HG03432 (cell line): ENCODE results near the gene SMIM24.

Experiments
- ATAC-seq: cut with Tn5 transposase; IDR thresholded peaks from one replicate; pipeline ENCODE4 v1.9.1; 2021; ENCODE audit warnings: mild to moderate bottlenecking, moderate library complexity; ENCODE audit not compliant: unreplicated experiment

Gene SMIM24

DNA sequence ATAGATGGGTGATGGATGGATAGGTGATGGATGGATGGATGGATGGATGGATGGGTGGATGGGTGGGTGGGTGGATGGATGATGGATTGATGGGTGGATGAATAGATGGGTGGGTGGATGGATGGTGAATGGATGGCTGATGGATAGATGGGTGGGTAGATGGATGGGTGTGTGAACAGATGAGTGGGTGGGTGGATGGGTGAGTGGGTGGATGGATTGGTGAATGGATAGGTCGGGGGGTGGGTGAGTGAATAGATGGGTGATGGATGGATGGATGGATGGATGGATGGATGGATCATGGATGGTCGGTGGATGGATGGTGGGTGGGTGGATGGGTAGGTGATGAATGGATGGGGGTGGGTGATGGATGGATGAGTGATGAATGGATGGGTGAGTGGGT is 3.5 kb downstream of the SMIM24 start:
- no peak for ATAC-seq

DNA sequence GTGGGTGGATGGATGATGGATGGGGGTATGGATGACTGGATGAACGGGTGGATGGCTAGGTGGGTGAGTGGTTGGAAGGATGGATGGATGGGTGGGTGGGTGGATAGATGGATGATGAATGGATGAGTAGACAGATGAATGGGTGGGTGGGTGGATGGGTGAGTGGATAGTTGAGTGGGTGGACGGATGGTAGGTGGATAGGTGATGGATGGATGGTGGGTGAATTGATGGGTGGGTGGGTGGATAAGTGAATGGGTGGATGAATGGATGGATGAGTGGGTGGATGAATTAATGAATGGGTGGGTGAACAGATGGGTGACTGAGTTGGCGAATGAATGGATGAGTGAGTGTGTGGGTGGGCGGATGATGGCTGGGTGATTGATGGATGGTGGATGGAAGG is 4.9 kb downstream of the SMIM24 start:
- ATAC-seq, result no peak

DNA sequence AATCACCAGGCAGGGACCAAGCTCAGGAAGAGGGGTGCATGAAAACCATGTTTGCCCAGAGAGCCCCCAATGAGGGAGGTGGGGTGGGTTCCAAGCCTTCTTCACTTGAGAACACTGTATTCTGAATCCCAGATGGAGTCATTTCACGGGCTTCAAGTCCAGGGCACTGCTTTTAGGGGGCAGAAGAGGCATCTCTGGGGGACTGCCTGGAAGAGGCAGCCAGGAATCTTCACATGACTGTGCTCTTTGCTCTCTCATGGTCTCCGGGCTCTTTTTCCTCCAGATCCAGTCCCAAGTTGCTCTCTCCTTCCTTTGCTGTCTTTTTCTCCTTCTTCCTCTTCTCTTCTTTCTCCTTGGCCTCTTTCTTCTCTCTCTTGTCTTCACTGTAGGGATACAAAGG is 5.7 kb downstream of the SMIM24 start:
- no peak for ATAC-seq

DNA sequence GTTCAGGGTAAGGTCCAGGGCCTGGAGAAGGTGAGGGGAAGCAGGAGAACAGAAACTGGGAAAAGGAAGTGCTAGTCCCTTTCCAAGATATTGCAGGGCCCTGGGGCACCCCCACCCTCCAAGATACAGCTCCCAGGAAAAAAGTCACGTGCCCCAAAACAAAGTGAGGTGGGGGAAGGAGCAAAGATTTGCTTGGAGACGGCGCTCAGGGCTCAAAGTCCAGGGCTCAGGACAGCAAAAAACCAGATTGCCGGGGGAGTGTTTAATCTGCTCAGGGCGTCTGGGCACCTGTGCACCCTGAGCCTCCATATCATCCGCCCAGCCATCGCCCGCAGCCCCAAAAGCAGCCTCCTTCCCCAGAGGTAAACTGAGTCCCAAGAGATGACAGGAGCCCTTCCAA is 6.3 kb downstream of the SMIM24 start:
- ATAC-seq, result no peak

DNA sequence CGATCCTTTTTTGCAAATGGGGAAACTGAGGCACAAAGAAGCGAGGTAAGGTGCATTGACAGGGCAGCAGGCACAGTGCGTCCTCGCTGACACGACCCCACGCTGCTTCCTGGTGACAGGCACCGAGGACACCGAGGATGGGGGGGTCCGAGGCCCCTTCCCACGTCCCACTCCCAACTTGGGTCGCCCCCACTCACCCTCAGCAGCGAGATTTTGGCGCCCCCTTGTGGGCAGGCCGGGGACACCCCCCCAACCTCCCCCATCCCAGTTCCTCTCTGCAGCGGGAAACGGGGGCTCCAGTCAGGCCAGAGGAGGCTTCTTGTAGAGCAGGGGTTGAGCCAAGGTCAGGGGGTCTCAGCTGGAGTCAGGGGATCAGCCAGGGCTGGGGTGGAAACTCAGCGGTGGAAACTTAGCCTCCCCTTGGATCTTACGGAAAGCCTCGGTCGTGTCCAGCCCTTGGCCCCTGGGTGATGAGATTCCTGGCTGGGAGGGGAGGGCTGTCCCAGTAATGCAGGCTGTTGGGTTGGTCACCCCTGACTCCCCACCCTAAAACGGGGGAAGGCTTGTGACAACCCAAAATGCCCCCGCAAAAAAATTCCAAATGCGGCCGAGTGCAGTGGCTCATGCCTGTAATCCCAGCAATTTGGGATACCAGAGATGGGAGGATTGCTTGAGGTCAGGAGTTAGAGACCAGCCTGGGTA is 8.2 kb downstream of the SMIM24 start:
- no peak for ATAC-seq

DNA sequence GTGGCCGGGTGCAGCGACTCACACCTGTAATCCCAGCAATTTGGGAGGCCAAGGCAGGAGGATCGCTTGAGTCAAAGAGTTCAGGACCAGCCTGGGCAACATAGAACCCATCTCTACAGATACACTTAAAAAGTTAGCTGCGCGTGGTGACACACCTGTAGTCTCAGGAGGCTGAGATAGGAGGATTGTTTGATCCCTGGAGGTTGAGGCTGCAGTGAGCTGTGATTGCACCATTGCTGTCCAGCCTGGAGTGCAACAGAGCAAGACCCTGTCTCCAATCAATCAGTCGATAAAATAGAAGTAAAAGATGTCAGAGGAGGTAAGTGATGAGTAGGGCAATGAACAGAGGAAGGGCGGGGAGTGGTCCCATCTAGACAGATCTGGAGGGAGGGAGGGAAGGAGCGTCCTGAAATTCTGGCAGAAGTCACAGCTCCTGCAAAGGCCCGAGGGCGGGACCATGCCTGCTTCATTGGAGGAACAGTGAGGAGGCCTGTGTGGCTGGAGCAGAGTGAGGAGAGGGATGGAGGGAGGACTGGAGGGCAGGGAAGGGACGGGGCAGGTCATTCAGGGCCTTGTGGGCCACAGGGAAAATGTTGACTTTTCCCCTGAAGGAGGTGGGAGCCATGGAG is 9.7 kb downstream of the SMIM24 start:
- ATAC-seq, result no peak

DNA sequence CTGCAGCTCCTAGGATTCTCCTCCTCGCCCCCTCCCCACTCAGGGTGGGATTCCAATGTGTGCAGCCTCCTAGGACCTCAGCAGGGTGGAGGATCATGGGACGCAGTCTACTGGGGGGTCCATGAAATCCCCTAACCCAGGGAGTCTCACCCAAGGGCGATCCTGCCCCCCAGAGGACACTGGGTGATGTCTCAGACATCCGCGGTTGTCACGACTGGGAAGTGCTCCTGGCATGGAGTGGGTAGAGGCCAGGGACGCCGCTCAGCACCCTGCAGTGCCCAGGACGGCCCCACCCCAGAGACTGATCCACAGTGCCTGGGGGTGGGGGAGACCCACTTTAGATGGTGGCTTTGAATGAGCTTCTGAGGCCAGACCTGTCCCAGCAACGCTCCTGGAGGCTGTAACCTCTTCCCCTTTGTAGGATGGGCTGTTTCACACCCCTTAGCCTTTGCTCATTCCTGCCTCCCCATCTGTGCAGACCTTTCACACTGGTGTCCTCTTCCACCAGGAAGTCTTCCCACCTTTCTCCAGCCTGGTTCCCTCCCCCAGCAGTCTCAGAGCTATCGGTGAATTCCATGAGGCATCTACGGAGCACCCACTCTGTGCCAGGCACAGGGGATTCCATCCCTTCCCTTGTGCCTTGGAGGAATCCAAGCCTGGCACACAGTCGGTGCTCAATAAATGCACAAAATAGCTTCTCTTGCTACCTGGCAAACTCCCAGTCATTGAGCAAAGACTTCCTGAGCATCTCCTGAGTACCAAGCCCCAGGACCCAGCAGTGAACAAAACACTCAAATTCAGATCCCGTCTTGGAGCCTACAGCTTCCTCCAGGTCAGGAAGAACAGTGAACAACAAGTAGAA is 10.5 kb downstream of the SMIM24 start:
- no peak for ATAC-seq

DNA sequence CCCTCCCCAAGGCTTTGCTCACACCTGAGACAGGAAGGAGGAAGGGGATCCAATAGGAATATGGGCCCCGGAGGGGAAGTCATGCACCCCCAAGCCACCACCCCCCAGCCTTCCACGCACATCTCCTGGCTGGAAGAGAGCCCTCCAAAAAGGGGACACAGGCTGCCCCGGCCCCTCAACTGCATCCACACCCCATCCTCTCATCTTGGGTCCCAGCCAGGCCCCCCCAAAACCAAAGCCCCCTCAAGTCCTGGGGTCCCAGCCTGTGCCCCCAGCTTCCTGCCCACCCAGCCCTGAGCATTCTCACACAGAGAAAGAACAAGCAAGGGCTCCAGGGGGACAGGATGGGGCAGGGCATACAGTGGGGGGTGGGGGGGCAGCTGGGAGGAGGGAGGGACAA is 12.1 kb downstream of the SMIM24 start:
- ATAC-seq, result no peak

DNA sequence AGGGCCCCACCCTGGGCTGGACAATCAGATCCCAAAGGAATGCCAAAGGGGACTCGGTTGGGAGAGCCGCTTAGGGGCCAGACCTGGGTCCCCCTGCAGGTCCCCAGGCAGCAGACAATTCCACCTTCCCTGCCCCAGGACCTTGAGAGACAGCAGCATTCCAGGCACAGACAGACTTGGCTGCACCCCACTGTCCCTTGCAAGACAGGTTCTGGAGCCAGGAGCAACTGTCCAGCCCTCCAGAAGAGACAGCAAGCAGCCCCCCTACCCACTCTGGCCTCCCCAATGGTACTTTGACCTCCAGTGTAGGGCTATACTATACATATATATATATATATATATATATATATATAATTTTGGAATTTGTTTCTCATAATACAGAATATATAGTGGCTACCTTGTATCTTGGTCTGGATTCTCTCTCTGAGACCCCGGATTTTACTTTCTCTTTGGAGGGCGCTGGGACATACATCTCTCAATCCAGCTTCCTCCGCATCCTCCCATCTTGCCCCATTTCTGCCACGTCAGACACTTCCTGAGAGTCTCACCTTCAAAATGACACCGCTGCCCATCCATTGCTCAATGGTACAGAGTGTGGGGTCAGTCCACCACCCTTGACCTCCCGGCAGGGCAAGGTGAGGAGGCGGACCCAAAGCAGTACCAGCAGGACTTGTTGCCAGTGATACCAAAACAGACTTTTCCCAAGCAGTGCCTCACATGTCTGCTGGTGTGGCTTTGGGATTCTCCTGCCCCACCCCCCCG is 12.7 kb downstream of the SMIM24 start:
- no peak for ATAC-seq

DNA sequence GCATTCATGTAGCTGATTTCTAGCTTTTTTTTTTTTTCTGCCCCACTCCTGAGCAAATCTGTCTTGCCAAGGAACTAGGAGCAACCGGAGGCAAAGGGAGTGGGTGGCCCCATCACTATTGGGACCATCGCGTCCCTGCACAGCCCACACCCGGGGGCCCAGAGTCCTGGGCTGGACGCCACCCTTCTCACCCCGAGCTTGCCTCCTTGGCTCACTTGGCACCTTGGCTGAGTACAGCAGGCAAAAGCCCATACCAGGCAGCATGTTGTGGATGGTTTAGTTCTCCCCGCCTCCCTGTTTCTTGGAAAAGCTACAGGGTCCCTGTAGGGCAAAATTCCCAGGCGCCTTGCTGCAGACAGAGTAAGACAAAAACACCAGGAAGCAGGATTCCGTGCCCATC is 13.7 kb downstream of the SMIM24 start:
- ATAC-seq, result no peak

DNA sequence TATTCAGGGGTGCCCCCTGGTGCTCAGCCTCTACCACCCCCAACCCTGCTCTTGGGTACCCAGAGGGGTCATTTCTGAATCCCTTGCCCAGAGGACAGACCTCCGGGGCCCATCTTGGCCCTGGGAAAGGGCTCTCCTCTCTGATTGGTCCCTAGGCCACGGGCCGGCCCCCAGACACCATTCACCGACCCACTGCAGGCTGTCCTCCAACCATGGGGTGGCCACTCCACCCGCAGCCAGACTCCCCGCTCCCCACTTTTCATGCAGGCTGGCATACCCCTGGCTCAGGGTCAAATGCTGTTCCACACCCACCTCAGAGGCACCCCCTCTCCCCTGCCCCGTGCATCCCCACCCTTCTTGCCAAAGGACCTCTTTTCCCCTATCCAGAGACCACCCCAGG is 14.8 kb downstream of the SMIM24 start:
- no peak for ATAC-seq

DNA sequence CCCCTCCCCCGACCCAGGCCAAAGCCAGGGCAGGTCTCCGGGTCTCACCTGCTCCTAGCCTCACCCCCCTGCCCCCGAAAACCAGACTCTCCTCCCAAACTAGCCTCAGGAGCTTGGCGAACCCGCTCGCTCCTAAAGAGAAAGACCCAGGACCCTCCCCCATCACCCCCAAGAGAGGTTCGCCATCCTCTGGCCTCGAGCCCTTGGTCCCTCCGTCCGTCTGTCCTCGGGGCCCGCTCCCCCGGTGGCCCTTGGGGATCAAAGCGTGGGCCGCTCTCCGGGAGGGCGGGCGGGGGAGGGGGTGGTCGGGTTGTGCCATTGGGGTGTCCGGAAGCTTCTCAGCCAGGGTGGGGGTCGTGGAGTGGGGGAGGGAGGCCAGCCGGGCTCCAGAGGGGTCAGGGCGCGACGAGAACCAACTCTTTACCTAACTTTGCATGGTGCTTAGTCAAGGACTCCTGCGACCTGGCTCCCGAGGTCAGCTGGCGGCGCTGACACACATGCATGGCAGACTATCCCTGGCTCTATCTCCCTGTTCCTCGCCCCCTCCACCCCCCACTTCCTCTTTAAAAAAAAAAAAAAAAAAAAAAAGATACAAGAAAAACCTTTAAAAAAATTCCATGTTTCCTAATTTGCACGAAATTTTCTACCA is 15.6 kb downstream of the SMIM24 start:
- ATAC-seq, result no peak

DNA sequence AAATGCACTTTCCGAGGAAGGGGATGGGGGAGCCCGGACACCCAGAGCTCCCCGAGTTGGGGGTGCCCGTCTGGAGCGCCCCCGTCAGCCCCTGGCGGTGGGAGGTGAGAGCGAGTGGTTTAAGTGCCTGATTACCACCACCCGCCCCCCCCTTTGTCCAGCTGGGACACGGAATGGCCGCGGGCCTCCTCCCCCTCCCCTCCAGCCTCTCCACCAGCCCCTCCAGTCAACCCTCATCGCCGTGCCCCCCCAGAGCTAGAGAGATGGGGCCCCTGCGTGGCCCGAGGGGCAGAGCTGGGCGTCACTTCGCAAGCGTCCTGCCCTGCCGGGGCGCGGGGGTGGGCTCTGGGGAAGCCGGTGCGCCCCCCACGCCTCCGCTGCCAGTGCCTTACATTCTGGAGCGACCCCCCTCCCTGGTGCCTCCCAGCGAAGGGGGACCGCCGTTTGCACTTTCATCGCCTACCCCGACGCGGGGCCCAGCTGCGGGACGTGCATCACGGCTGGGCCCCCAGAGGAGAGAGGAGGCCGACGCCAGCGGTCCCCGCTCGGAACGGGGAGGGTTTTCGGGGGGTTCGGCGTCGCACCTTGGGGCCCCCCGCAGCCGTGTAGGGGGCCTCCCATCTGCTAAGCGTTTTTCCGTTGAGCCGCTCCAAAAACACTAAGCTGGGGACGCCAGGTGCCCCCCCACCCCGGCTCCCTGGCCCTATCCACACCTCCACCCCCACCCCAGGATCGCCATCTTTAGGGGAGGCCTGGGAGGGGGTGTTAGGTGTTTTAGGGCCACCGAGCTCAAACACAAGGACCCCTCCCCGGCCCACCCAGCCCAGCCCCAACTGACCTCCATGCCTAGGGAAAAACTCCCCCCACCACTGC is 16.4 kb downstream of the SMIM24 start:
- no peak for ATAC-seq

DNA sequence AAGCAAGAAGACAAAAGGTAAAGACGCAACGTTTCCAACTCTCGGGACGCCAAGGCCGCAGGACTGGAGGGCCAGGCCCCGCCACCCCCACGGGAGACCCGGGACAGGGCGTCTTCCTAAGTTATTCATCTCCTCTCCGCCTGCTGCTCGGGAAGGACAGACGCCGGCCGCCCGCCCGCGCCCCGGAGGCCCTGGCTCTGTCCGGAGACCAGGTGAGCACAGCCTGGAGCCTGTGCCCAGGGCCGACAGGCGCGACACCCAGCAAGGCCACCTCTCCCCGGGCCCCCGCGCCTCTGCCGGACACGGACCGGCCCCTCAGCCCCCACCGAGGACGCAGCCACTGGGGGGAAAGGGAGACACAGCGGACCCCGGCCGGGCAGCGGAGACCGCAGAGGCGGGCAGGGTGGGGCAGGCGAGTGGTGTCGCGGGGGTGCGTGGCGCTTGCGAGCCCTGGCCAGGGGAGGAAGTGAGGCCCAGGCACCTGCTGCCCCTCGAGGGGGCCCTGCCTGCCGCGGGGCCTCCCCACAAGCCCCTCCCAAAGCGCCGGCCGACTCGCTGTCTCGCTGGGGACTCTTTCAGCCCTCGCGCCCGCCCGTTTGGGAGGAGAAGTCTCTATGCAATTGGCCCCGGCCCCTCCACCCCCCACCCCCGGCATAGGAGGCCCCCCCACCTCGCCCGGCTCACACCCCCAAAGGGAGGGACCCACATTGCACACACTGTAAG is 17.2 kb downstream of the SMIM24 start:
- ATAC-seq, result no peak

DNA sequence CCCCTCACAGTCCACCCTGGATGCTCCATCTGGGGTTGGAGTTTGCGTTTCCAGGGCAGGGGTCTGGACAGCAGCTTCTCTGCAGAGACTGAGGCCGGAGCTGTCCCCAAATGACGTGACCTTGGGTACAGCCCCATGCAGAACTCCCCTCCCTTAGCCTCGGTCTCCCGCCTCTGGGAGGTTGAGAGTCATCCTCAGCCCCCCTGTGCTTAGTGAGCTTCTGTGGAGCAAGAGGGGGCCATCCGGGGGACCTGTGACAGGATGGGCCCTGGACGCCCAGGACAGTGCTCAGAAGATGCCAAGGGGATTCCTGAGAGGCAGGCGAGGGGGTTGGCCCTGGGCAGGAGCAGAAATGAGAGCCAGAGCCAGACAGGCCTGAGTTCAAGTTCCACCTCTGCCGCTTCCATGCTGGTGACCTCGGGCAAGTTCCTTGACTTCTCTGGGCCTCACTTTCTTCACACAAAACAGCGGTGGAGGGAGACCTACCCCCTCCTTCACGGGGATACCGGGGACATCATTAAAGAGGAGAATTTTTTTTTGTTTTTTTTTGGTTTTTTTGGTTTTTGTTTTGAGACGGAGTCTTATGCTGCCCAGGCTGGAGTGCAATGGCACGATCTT is 20.3 kb downstream of the SMIM24 start:
- ATAC-seq, result no peak

DNA sequence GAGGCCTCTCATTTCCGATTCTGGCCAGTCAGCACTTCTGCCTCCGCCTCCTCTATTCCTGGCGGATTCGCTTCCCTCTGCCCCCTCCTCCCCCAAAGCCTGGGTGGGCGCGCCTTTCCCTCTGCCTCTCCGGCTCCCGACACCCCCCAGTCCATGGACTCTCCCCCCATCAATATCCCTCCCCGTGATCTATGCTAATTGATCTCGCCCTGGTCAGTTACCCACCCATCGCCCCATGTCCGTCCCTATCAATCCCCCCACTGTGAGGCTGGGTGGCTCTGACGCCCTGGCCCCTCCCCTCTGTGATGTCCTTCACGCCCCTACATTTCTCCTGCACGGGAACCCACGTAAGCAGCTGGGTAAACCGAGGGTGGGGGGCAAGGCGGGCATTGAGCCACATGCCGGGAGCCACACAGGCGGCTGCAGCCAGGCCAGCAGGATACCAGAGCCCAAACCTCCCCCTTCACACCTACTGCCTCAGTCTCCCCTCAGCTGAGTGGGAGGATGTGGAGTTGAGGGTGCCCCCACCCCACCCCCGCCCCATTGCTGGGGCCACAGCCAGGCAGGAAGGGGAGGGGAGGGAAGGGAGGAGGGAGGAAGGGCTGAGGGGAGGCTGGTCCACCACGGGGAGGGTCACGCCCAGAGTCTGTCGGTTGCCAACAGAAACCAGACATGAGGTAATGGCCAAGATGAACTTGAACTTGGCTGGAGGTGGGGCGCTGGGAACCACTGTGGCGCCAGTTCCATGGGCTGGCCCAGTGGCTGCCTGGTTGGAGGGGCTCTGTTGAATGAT is 21.0 kb downstream of the SMIM24 start:
- ATAC-seq, result no peak

DNA sequence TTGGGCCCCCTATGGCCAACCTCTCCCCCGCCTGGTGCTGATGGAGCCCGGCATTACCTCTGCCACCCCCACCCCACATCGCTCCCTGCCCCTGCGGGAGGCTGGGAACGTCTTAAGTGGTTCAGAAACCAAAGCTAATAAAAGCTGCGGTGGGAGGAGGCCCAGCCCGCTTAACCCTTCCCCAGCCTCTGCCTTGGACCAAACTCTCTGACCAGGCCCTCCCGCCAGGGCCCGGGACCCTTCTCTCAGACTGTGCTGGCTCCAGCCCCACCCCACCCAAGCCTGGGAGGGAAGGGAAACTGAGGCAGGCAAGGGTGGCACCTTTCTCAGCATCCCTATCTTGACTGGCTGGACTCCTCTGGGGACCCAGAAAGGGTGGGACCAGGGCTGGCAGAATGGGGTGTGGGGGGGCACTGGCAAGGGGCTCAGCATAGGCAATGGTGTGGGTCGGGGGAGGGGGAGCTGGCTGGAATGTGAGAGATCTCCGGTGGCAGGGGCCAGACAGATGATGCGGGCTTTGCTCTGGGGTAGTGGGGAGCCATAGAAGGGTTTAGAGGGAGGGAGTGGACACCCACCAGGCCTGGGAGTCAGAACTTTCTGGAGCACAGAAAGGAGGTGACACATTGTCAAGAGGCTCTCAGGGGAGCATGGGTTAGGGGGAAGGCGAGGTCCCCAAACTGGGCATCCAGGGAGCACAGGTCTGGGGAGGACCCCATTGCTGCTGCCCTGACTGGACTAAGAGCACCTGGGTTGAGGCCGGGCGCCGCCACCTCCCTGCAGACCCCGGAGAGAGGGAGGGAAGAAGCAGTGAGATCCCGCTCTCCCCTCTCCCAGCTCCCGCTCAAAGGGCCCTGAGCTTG is 21.9 kb downstream of the SMIM24 start:
- ATAC-seq, result no peak
